ENCODE results near the gene PRDM15. TPM values are rescaled to one million over a fixed set of nuclear protein-coding genes. Genes with fewer than 3 reads are reported as not detected.

Gene PRDM15
- total and polyA plus RNA-seq, 5 donors = 2.1 to 6.0 (median 4.0) TPM

GRCh38 chr21:41750532-41751151 is 128.5 kb downstream of the PRDM15 start:
- Histone ChIP-seq H3K4me1 (ENCODE audit: control insufficient read depth, insufficient read depth, low read length) (no peaks in the 10 kb centered on the region), H3K27ac (ENCODE audit: low read length) (no peak overlapping the region), H3K9me3 (ENCODE audit: control insufficient read depth, low read length) (no peaks in the 10 kb centered on the region), H3K27me3 (ENCODE audit: control insufficient read depth, insufficient read depth) (no peaks in the 10 kb centered on the region), H3K4me3 (ENCODE audit: low read length) (no peak overlapping the region)
- intact Hi-C loops (cut with DNase I) = no loop called here
- no peak for ATAC-seq
- 94% methylated on average over 16 of the region's 16 CpGs for WGBS
- DNase-seq = no peak

GRCh38 chr21:41750051-41750450 is 129.1 kb downstream of the PRDM15 start:
- WGBS = 78% methylated on average over 7 of the region's 7 CpGs
- Histone ChIP-seq H3K27me3 (ENCODE audit: control insufficient read depth, insufficient read depth) (no peaks in the 10 kb centered on the region), H3K4me1 (ENCODE audit: control insufficient read depth, insufficient read depth, low read length) (no peaks in the 10 kb centered on the region), H3K9me3 (ENCODE audit: control insufficient read depth, low read length) (no peaks in the 10 kb centered on the region), H3K4me3 (ENCODE audit: low read length) (no peak overlapping the region), H3K27ac (ENCODE audit: low read length) (no peak overlapping the region)
- ATAC-seq (no peak), DNase-seq (no peak)
- intact Hi-C loops (cut with DNase I) = no loop called here

GRCh38 chr21:41749286-41749685 is 129.9 kb downstream of the PRDM15 start:
- no peak for DNase-seq
- no peak overlapping the region for H3K4me3 ChIP-seq (ENCODE audit: low read length)
- no peak overlapping the region for H3K27ac ChIP-seq (ENCODE audit: low read length)
- no peaks in the 10 kb centered on the region for H3K4me1 ChIP-seq (ENCODE audit: control insufficient read depth, insufficient read depth, low read length)
- no peaks in the 10 kb centered on the region for H3K27me3 ChIP-seq (ENCODE audit: control insufficient read depth, insufficient read depth)
- 93% methylated on average over 10 of the region's 10 CpGs for WGBS
- intact Hi-C loops (cut with DNase I) = no loop called here
- ATAC-seq = no peak
- H3K9me3 ChIP-seq (ENCODE audit: control insufficient read depth, low read length) = no peaks in the 10 kb centered on the region

Other genes starting within 250 kb of the PRDM15 start
- 1 to 10 TPM in 1 of 4 donors, under 1 TPM in 3; 0.86 to 1.2 (median 0.92) TPM for gene RIPK4, start 112.3 kb downstream of the PRDM15 start, total RNA-seq
- 0.70 TPM for gene RIPK4, start 112.3 kb downstream of the PRDM15 start, polyA plus RNA-seq
- 10 to 100 TPM in 1 of 4 donors, 1 to 10 TPM in 3; 8.0 to 10.0 (median 8.4) TPM for gene C2CD2, start 74.7 kb upstream of the PRDM15 start, total RNA-seq
- gene C2CD2, start 74.7 kb upstream of the PRDM15 start, polyA plus RNA-seq = 6.2 TPM
- gene ZBTB21, start 131.0 kb upstream of the PRDM15 start, total RNA-seq = 10 to 100 TPM in 2 of 4 donors, 1 to 10 TPM in 2; 6.8 to 15.2 (median 8.9) TPM
- 2.6 TPM for gene ZBTB21, start 131.0 kb upstream of the PRDM15 start, polyA plus RNA-seq
- not detected for gene UMODL1, start 192.0 kb upstream of the PRDM15 start, total RNA-seq
- gene UMODL1, start 192.0 kb upstream of the PRDM15 start, polyA plus RNA-seq = not detected